Adipose tissue (tissue), 3 donors: ENCODE measurements around the gene RASAL1. TPM values are rescaled to one million over a fixed set of nuclear protein-coding genes. Genes with fewer than 3 reads are reported as not detected.

Experiments
- H3K27ac ChIP-seq: one replicate; pipeline ENCODE4 v1.5.1; 2013; ENCODE audit warnings: low read depth, low read length
- WGBS, 3 donors: extraction: QIAGEN DNeasy Blood & Tissue Kit; methylation state at CpG; one replicate each; pipeline ENCODE4 v1.1.7; 2013; 5-methylcytosine and 5-hydroxymethylcytosine counted together
- polyA plus RNA-seq, 3 donors: library from polyadenylated mRNA; stranded (reverse); fragments of 200-250 nt; gene quantifications; one replicate each; pipeline ENCODE4 v1.2.3, GENCODE V29; 2013
- donor health status: healthy with polysubstance abuse.
- donor health status: Bipolar disorder and iron deficiency.
- donor health status: healthy.

Gene RASAL1
- polyA plus RNA-seq, 3 donors = 0.74 to 1.9 TPM; not detected in 1

DNA sequence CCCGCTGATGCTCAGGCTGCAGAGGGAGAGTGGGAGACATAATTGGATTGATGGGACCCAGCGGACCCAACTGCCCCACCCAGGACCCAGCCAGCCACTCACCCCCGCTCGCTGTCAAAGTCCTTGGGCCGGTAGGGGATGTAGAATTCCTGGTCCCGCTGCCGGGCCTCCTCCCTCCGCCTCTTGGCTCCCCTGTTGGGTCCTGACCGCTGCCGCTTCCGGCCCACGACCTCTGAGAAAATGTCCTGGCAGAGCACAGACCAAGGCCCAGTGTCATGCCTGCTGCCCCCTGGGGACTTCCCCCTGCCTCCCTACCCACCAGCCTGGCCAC lies 27.4 kb upstream of the RASAL1 start:
- H3K27ac ChIP-seq = no peak overlapping the region
- WGBS, 3 donors = 92 to 95% (median 95%) methylated on average over 11 to 12 of the region's 12 CpGs

DNA sequence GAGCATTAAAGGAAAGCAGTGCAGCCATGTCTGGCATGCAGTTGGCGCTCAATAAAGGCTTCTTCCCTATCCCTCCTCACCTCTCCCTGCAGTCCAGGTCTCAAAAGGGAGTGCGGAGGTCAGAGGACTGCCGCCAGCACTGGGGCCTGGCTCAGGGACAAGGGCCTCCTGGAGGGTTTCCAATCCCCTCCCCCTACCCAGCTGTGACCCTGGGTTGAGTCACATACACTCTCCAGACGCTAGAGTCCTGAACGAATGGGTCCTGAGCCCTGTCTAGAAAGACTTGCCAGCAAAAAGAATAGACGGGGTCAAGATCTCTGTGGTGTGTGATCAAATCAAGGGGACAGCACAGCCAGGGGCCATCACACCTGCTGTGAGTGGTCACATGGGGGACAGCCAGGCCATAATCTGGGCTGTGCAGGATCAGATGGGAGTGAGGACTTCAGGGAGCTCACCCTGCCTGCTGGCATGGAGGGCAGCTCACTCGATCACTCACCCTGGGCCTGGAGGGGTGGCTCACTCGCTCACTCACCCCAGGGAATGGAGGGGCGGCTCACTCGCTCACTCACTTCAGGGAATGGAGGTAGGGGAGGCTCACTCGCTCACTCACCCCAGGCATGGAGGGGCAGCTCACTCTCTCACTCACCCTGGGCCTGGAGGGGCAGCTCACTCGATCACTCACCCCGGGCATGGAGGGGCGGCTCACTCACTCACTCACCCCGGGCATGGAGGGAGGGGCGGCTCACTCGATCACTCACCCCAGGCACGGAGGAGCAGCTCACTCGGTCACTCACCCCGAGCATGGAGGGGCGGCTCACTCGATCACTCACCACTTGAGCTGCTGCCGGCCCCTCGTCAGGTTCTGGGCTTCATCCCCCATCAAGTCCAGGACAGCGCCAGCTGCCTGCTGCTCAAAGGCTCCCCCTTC lies 26.8 kb upstream of the RASAL1 start:
- 78 to 88% (median 84%) methylated on average over 23 to 25 of the region's 25 CpGs for WGBS, 3 donors
- H3K27ac ChIP-seq = no peak overlapping the region

DNA sequence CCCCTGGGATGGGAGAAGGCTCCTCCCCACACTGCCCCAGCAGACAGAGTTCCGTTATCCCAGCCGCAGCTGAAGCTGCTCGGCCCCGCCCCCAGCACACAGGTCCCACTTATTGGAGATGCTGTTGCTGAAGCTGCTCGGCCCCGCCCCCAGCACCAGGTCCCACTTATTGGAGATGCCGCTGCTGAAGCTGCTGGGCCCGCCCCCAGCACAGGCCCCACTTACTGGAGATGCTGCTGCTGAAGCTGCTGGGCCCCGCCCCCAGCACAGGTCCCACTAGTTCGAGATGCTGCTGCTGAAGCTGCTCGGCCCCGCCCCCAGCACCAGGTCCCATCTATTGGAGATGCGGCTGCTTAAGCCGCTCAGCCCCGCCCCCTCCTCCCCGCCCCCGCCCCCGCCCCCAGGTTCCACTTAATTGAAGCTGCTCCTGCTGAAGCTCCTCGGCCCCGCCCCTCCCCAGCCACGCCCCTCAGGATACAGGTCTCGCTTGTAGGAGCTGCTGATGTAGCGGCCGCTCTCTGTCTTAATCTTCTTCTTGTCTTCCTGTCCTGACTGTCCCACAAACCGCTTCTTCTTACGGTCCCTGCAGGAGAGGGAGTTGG lies 26.0 kb upstream of the RASAL1 start:
- WGBS, 3 donors = 74 to 86% (median 83%) methylated on average over 25 to 26 of the region's 26 CpGs
- no peak overlapping the region for H3K27ac ChIP-seq

DNA sequence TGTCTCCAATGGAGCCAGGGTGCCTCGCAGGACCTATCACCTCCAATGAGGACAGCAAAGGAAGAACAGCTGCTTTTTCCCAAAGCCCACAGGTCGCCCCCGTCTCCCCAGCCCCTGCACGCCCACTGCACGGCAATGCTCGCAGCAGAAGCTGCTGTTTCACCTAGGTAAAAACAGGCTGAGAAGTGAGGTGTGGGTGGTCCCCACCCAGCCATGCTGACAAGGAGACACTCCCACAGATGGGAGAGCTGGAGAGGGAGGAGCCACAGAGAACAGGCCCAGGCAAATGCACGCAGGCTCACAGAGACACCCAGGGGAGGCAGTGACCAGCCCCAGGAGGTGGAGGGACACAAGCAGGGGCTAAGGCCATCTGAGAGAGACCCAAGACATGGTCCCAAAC lies 24.4 kb upstream of the RASAL1 start:
- 93 to 94% (median 93%) methylated on average over 7 of the region's 7 CpGs for WGBS, 3 donors
- no peak overlapping the region for H3K27ac ChIP-seq

DNA sequence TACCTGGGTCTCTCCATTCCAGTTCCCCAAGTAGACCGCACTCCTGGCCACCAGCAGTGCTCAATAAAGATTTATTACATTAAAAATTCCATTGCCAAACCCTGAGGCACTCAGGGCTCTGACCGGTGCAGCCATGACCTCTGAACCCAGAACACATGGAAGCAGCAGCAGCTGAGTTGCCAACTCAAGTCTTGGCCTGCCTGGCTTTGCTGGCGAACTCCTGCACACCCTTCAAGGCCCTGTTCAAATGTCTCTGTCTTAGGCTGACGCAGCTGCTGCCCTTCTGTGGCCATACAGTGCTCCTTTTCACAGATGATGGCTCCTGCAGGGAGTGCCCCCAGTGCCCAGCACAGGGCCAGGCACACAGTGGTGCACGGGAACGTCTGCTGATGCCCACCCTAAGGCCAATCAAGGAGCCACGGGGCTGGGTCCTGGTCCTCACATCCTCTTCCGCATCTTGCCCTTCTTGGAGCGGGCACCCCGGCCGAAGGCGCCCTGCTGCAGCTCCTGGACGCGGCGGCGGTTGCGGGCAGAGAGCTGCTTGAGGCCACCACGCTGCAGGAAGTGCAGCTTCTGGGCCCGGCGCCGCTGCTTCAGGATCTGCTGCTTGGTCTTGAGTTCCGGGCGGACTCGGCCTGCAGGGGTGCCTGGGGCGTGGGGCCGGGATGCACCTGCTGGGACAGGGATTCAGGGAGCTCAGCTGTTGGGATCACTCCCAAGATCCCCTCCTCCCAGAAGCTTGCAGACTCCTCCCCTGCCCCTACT lies 23.1 kb upstream of the RASAL1 start:
- H3K27ac ChIP-seq = no peak overlapping the region
- 93 to 96% (median 94%) methylated on average over 26 of the region's 26 CpGs for WGBS, 3 donors

DNA sequence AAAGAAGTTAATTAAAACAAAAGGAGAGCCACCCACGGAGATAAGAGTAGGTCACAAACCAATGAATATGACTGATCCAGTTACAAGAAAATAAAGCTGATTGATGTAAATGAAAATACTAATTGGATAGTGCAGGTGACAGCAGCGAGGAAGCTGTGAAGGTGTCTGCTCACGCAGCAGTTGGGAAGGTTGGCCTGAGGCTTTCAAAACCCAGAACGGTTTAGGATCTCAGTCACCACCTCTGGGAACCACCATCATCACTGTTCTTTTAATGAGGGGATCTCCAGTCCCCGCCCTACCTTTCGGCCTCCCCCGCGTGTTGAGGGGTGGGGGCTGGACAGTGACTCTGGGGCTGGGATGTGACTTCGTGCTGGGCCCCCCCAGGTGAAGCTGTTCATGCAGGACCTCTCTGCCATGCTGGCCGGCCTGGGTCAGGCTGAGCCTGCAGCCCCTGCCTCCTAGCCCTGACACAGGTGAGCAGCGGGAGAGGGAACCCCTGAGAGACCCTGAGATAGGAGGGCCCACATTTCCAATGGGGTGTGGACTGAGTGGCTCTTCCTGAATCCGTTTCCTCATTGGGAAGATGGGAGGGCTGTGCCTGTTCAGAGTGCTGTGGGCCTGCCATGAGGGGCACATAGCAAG lies 21.8 kb upstream of the RASAL1 start:
- 88 to 95% (median 92%) methylated on average over 12 of the region's 12 CpGs for WGBS, 3 donors

DNA sequence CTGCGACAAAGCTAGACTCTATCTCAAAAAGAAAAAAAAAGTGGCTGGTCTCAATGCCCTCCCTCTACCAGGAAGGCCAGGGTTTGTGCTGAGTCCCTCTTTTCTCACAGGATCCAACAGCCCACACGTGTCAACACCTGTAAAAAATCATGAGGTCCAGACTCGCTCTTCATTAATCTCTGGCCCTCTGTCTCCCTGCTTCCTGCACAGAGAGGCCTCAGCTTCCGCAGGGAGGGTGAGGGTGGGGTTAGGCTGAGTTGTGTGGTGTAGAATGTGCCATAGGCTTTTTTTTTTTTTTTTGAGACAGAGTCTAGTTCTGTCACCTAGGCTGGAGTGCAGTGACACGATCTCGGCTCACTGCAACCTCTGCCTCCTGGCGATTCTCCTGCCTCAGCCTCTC lies 20.1 kb upstream of the RASAL1 start:
- H3K27ac ChIP-seq = no peak overlapping the region
- WGBS, 3 donors = 40 to 75% (median 54%) methylated on average over 7 of the region's 7 CpGs

More for the DNA sequence above, 21.8 kb upstream of the RASAL1 start:
- H3K27ac ChIP-seq = no peak overlapping the region

DNA sequence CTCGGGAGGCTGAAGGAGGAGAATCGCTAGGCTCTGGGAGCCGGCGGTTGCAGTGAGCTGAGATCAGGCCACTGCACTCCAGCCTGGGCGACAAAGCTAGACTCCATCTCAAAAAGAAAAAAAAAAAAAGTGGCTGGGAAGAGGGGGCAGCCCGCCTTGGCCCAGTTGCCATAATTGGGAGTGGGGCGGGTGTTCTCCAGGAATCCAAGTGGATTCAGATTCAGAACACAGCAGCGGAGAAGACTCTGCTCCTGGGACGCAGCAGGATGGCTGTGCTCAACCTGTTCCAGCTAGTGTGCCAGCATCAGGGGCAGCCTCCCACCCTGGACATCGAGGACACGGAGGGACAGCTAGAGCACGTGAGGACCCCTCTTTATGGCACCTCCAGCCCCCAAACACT lies 19.5 kb upstream of the RASAL1 start:
- 74 to 81% (median 77%) methylated on average over 12 of the region's 12 CpGs for WGBS, 3 donors

DNA sequence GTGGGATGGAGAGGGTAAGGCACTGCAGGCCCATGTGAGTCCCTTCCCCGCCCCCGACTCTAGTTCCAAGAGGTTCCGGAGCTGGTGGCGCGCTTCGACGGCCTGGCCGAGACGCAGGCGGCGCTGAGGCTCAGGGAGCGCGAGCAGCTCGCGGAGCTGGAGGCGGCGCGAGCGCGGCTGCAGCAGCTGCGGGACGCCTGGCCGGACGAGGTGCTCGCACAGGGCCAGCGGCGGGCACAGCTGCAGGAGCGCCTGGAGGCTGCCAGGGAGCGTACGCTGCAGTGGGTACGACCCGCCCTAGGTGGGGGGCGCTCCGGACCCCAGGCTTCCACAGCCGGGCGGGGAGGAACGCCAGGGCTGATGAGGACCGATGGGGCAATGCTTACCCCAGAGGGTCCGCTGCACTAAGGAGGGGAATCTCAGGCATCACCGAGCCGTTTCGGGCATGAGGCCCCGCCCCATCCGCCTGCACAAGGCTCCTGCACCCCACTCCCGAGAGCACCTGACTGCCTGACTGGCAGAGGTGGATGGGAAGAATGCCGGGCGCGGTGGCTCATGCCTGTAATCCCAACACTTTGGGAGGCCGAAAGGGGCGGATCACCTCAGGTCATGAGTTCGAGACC lies 18.9 kb upstream of the RASAL1 start:
- no peak overlapping the region for H3K27ac ChIP-seq
- 4% methylated on average over 49 to 51 of the region's 51 CpGs for WGBS, 3 donors

More for the DNA sequence above, 19.5 kb upstream of the RASAL1 start:
- no peak overlapping the region for H3K27ac ChIP-seq

DNA sequence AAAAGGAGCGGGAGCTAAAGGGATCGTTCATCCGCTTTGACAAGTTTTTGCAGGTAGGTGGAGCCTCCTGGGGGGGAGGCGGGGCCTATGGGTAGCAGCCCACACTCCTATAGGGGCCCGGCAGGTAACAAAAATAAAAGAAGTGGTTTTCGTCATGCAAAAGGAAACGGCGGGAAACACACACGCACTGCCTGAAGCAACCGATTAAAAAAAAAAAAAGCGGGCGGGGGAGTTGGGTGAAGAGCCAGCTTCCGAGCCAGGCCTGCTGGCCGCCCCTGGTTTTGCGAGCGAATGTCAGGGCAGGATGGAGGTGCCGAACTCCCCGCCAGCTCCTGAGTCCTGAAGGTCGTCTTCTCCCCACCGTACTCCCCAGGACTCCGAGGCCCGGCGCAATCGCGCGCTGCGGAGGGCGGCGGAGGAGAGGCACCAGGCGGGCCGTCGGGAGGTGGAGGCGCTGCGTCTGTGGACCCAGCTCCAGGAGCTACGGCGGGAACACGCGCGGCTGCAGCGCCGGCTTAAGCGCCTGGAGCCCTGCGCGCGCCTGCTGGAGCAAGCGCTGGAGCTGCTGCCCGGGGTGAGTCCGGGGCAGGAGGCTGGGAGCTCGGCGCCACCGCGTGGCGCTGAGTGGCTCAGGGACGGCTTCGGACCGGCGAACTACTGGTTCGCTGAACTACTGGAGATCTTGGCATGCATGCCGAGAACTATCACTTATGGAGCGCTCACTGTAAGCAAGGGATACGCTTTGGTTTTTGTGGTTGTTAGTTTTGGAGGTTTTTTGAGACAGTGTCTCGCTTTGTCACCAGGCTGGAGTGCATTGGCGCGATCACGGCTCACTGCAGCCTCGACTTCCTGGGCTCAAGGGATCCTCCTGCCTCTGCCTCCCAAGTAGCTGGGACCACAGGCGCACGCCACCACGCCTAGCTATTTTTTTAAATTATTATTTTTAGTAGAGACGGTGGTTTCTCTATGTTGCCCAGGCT lies 17.6 kb upstream of the RASAL1 start:
- no peak overlapping the region for H3K27ac ChIP-seq
- WGBS, 3 donors = 6 to 7% (median 7%) methylated on average over 68 to 70 of the region's 70 CpGs

DNA sequence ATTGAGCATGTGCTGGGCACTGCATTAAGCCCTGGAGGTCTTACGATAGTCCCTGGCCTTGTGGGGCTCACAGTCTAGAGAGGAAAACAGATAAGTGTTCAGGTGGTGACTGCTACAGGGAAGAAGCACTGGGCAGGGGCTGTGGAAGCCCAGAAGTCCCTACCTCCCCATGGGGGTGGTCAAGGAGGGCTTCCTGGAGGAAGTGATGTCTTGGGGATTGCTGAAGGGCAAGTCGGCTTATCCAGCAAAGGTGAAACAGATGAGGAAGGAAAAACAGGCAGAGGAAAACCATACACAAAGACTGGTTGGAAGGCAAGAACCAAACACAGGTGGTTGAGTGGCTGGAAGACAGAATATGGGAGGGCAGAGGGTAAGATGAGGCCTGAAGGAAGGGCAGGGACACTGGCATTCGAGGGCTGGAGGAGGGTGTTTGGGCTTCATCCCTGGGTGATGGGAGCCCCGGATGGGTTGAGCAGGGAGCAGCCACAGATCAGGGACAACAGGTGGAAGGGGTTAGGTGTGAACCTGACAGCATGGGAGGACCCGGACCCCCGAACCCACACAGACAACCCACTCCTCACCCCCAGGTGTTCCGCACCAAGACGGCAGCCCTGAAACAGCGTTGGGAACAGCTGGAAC lies 16.8 kb upstream of the RASAL1 start:
- WGBS, 3 donors = 23 to 28% (median 25%) methylated on average over 9 of the region's 9 CpGs
- no peak overlapping the region for H3K27ac ChIP-seq

DNA sequence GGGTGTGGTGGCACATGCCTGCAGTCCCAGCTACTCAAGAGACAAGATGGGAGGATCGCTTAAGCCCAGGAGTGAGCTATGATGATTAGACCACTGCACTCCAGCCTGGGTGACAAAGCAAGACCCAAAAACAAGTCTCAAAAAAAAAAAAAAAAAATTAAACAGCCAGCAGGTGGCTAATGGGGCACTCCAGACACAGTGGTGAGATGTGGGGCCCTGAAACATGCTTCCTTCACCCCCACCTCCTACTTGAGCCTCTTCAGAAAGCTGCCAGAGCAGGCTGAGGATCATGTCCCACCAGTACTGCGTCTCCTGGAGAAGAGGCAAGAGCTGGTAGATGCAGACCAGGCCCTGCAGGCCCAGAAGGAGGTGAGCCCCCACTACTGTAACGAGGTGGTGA lies 16.1 kb upstream of the RASAL1 start:
- H3K27ac ChIP-seq = no peak overlapping the region
- 89 to 93% (median 92%) methylated on average over 3 of the region's 3 CpGs for whole genome bisulfite sequencing, 3 donors

DNA sequence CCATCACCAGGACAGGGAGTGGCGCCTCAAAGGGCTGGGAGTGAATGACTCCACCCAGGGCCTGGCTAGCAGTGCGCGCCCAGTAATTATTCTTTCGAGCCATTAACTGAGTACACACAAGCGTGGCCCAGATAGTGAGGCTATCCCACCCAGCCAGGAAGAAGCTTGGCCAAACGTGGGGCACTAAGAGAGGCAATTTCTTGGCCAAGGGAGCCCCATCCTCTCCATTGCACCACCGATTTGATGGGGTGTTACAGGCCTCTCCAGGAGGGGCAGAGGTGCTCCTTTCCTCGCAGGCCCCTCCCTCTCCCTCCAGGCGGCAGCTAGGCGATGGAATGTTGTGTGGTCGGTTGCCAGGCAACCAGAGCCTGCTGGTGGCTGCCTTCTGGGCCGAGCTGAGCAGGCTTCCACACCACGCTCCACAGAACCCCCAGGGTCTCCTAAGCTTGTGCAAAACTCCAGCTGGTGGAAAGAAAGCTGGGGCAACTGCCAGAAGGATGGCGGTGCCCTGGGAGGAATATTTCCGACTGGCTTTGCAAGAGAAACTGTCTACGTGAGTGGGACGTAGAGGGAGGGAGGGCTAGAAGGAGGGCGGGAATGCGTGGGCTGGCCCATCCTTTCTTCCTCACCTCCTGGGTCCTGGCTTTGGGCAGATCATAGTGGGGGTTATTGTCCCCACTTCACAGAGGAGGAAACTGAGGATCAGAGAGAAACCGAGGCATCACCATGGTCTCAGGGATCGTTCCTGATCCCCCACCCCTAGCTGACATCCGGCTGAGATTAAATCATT lies 14.0 kb upstream of the RASAL1 start, which contains the start of gene CFAP73:
TSS of gene CFAP73 (plus strand) at position 364 of the 790 bp plus-strand sequence. CDS start at position 498, 134 bp downstream.
- WGBS, 3 donors = 30 to 37% (median 30%) methylated on average over 22 of the region's 22 CpGs
- no peak within 1 kb of the TSS for H3K27ac ChIP-seq

DNA sequence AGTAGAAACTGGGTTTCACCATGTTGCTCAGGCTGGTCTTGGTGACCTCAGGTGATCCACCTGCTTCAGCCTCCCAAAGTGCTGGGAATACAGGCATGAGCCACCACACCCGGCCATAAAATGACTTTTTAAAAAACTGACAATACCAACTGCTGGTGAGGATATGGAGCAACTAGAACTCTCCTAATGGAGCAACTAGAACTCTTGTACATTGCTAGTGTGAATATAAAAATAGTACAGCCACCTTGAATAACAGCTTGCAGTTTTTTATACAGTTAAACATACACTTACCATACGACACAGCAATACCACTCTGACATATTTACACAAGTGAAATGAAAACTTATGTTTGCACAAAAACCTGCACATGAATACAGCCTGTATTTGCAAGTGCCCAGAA lies 11.4 kb upstream of the RASAL1 start:
- WGBS, 3 donors = 81 to 91% (median 86%) methylated on average over 2 of the region's 2 CpGs
- H3K27ac ChIP-seq = no peak overlapping the region

DNA sequence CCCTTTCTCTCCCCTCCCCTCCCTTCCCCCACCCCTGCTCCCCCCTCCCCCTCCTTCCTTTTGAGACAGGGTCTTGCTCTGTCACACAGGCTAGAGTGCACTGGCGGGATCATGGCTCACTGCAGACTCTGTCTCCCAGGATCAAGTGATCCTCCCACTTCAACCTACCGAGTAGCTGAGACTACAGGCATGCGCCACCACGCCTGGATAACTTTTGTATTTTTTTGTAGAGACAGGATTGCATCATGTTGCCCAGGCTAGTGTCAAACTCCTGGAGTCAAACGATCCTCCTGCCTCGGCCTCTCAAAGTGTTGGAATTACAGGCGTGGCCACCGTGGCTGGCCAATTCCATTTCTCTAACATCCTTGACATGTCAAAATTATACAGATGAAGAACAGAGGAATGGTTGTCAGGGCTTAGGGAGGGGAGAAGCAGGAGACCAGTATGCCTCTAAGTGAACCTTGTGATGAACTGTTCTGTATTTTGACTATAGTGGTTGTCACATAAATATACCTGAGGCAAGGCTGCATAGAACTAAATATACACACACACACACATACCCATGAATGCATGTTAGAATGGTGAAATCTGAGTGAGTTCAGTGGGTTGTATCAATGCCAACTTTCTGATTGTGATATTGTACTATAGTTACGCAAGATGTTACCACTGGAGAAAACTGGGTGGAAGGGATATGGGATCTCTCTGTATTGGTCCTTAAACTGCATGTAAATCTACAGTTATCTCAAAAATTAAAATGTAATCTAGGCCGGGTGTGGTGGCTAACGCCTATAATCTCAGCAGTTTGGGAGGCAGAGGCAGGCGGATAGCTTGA lies 10.4 kb upstream of the RASAL1 start:
- 69 to 78% (median 74%) methylated on average over 12 of the region's 12 CpGs for WGBS, 3 donors
- no peak overlapping the region for H3K27ac ChIP-seq
